Activated CD8-positive, alpha-beta memory T cell treated with anti-CD3 and anti-CD28 coated beads, Interleukin-2, amount 10 ng/mL, durations not matched to agents 7 days and 5 days (primary cell): ENCODE results near the gene BACH2. TPM values are rescaled to one million over a fixed set of nuclear protein-coding genes. Genes with fewer than 3 reads are reported as not detected.
A peak's percentile ranks its signal among the peaks of the same experiment; 100 is the strongest.

Experiments
- ATAC-seq: fragments of 150-1000 bp; cut with Tn5 transposase; one replicate; pipeline ENCODE4 v1.10.0; 2021; ENCODE audit warnings: moderate library complexity
- CTCF ChIA-PET: fragments of 350-600 bp; sonication (Branson Sonifier 250); formaldehyde crosslinking; loops from one replicate; lab custom pipeline; 2021; ENCODE audit warnings: antibody characterized with exemption; lab: Charles Lee
- DNase-seq: peaks from one replicate; pipeline ENCODE4 v3.0.0-alpha.2; 2020
- H3K27ac Mint-ChIP-seq: one replicate; pipeline ENCODE4 v1.8.0; 2021; ENCODE audit warnings: mild to moderate bottlenecking, mixed read lengths
- H3K27me3 Mint-ChIP-seq: one replicate; pipeline ENCODE4 v1.8.0; 2021; ENCODE audit warnings: mixed read lengths
- H3K36me3 Mint-ChIP-seq: one replicate; pipeline ENCODE4 v1.8.0; 2021; ENCODE audit warnings: mild to moderate bottlenecking, mixed read lengths
- H3K4me1 Mint-ChIP-seq: one replicate; pipeline ENCODE4 v1.8.0; 2021; ENCODE audit warnings: mixed read lengths
- H3K4me3 Mint-ChIP-seq: one replicate; pipeline ENCODE4 v1.8.0; 2021; ENCODE audit warnings: mild to moderate bottlenecking, moderate library complexity, mixed read lengths
- H3K9me3 Mint-ChIP-seq: one replicate; pipeline ENCODE4 v1.8.0; 2022; ENCODE audit warnings: low read depth, mixed read lengths
- total RNA-seq, 2 experiments: library from RNA; stranded (reverse); gene quantifications; one replicate each; pipeline ENCODE4 v1.2.3, GENCODE V29; 2021

The BACH2 gene
- total RNA-seq, 2 experiments from 2014 or later = 21.5 to 22.6 TPM

- CTCF ChIA-PET = no interaction called here
- Mint-ChIP-seq H3K4me1 (peaks cover 23% of the 10 kb centered on the region), H3K36me3 (peaks cover 35% of the 10 kb centered on the region), H3K27me3 (no peaks in the 10 kb centered on the region), H3K4me3 (no peak overlapping the region), H3K9me3 (peaks cover 5% of the 10 kb centered on the region), H3K27ac (no peak overlapping the region)
- ATAC-seq (no peak), DNase-seq (no peak)
These were observed 274.9 kb downstream of the BACH2 start for GRCh38 chr6:90021711-90022110.

- Mint-ChIP-seq H3K4me3 (no peak overlapping the region), H3K27me3 (no peaks in the 10 kb centered on the region), H3K36me3 (peaks cover 38% of the 10 kb centered on the region), H3K27ac (no peak overlapping the region), H3K9me3 (peaks cover 5% of the 10 kb centered on the region), H3K4me1 (peaks cover 14% of the 10 kb centered on the region)
- no peak for ATAC-seq
- no peak for DNase-seq
- CTCF ChIA-PET = no interaction called here
These were observed 275.9 kb downstream of the BACH2 start for GRCh38 chr6:90020746-90021145.

- DNase-seq (no peak), ATAC-seq (no peak)
- peaks cover 4% of the 10 kb centered on the region for H3K4me1 Mint-ChIP-seq
- no peak overlapping the region for H3K27ac Mint-ChIP-seq
- CTCF ChIA-PET = no interaction called here
- H3K9me3 Mint-ChIP-seq = peaks cover 5% of the 10 kb centered on the region
- no peak overlapping the region for H3K4me3 Mint-ChIP-seq
- no peaks in the 10 kb centered on the region for H3K27me3 Mint-ChIP-seq
- peaks cover 30% of the 10 kb centered on the region for H3K36me3 Mint-ChIP-seq
These were observed 277.4 kb downstream of the BACH2 start for GRCh38 chr6:90019216-90019615.

- no peak for DNase-seq
- H3K27me3 Mint-ChIP-seq = no peaks in the 10 kb centered on the region
- H3K27ac Mint-ChIP-seq = no peak overlapping the region
- H3K4me3 Mint-ChIP-seq = no peak overlapping the region
- peaks cover 5% of the 10 kb centered on the region for H3K9me3 Mint-ChIP-seq
- H3K4me1 Mint-ChIP-seq = no peaks in the 10 kb centered on the region
- peaks cover 23% of the 10 kb centered on the region for H3K36me3 Mint-ChIP-seq
- CTCF ChIA-PET = no interaction called here
- ATAC-seq = no peak
These were observed 280.8 kb downstream of the BACH2 start for GRCh38 chr6:90015883-90016282.

- ATAC-seq (peak; percentile 65), DNase-seq (no peak)
- H3K4me3 Mint-ChIP-seq = no peak overlapping the region
- peaks cover 23% of the 10 kb centered on the region for H3K36me3 Mint-ChIP-seq
- H3K4me1 Mint-ChIP-seq = peaks cover 24% of the 10 kb centered on the region
- H3K27ac Mint-ChIP-seq = peak overlapping the region; percentile 50
- CTCF ChIA-PET = interaction anchor here (1.2 to 1.5 kb wide), 3 partner anchors 10 to 19 kb away, joined by 3 to 4 read pairs (median 3); no protein-coding TSS in a partner anchor
- no peaks in the 10 kb centered on the region for H3K9me3 Mint-ChIP-seq
- no peaks in the 10 kb centered on the region for H3K27me3 Mint-ChIP-seq
These were observed 287.6 kb downstream of the BACH2 start for GRCh38 chr6:90008908-90009501.

GRCh38 chr6:90008189-90008907, 288.3 kb downstream of the BACH2 start:
- Mint-ChIP-seq H3K4me3 (no peak overlapping the region), H3K27me3 (no peaks in the 10 kb centered on the region), H3K36me3 (peaks cover 22% of the 10 kb centered on the region), H3K4me1 (peaks cover 24% of the 10 kb centered on the region), H3K27ac (peak overlapping the region; percentile 50), H3K9me3 (no peaks in the 10 kb centered on the region)
- DNase-seq (peak; percentile 47), ATAC-seq (peak; percentile 75)
- CTCF ChIA-PET = interaction anchor here (1.2 to 1.5 kb wide), 2 partner anchors 9 to 19 kb away, joined by 3 to 4 read pairs; no protein-coding TSS in a partner anchor

DNA sequence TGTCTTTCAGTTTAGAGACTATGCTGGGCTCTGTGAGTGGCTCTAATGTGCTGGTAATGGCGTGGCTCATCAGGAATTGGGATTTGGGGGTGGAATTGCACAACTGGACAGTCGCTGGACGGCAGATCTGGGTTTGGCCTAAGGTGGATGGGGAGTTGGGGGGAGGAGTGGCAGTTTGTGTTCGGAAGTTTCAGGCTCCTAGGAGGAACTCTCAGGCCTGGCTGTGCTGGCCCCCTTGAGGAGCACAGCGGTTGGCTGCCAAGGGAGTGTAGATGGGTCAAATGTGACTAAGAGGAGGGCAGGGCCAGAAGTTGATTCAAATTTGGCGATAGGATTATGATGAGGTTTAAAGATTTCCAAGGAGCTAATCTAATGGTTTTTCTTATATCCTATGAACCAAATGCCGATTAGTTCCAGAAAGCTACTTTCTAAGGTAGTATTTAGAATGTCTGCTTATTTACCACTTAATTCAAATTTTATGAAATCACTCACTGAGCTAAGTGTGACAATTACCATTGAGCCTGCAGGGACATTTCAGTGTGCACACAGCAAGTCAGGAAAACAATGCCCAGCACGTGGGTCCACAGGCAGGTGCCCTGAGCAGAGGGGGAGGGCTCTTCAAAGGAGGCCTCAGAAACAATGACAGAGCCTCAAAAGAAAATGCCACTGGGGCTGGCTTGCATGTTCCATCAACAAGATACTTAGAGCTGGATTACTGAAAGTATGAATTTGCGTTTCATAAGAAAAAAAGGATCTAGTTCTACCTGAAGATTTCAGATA, 291.4 kb downstream of the BACH2 start:
- DNase-seq = no peak
- Mint-ChIP-seq H3K4me3 (no peak overlapping the region), H3K27me3 (no peaks in the 10 kb centered on the region), H3K9me3 (no peaks in the 10 kb centered on the region), H3K4me1 (peaks cover 22% of the 10 kb centered on the region), H3K36me3 (peaks cover 23% of the 10 kb centered on the region), H3K27ac (no peak overlapping the region)
- ATAC-seq = no peak
- CTCF ChIA-PET = no interaction called here

GRCh38 chr6:90004511-90004910, 292.1 kb downstream of the BACH2 start:
- CTCF ChIA-PET = no interaction called here
- Mint-ChIP-seq H3K4me3 (no peak overlapping the region), H3K36me3 (peaks cover 23% of the 10 kb centered on the region), H3K9me3 (no peaks in the 10 kb centered on the region), H3K27ac (no peak overlapping the region), H3K27me3 (no peaks in the 10 kb centered on the region), H3K4me1 (peaks cover 19% of the 10 kb centered on the region)
- no peak for ATAC-seq
- no peak for DNase-seq

GRCh38 chr6:90003941-90004340, 292.7 kb downstream of the BACH2 start:
- Mint-ChIP-seq H3K27me3 (no peaks in the 10 kb centered on the region), H3K36me3 (peaks cover 21% of the 10 kb centered on the region), H3K4me3 (no peak overlapping the region), H3K9me3 (no peaks in the 10 kb centered on the region), H3K27ac (no peak overlapping the region), H3K4me1 (peaks cover 18% of the 10 kb centered on the region)
- ATAC-seq (no peak), DNase-seq (no peak)
- CTCF ChIA-PET = no interaction called here

GRCh38 chr6:90003069-90003795, 293.4 kb downstream of the BACH2 start:
- Mint-ChIP-seq H3K27me3 (no peaks in the 10 kb centered on the region), H3K9me3 (no peaks in the 10 kb centered on the region), H3K4me3 (no peak overlapping the region), H3K36me3 (peaks cover 20% of the 10 kb centered on the region), H3K4me1 (peaks cover 11% of the 10 kb centered on the region), H3K27ac (no peak overlapping the region)
- CTCF ChIA-PET = no interaction called here
- DNase-seq (no peak), ATAC-seq (no peak)

DNA sequence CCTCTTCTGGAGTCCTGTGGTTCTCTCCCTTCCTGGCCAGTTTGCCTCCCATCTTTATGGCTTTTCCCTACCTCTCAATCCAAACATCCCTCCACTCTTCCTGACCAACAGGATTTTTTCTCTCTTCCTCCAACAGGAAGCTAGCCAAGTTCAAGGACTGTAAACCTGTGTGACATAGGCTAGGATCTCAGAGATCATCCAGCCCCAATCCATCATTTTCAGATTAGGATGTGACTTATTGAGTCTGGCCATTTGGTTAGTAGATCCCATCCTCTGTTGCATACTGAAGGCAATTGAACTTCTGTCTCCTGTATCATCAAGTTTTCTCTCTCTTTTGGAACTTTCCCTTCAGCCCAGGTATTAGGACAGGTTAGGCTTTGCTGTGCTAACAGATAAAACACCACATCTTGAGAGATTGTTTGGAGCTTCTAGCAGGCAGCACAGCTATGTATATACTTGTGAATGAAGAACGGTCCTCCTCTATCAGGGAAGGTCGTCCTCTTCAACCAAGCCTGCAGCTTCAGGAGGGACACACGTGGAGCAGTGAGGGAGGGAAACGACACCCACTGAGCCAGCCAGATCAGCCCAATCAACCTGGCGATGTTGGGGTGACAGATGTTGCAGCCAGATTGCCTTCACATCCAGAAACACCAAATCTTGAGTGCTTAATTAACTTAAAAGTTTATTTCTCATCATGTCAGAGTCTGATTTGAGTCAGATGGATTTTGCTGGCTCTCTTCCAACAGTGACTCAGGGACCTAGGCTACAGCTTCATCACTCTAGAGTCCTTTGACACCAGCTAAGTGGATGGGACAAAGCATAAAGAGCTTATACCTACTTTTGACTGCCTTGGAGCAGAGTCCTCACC, 295.5 kb downstream of the BACH2 start:
- peak; percentile 56 for ATAC-seq
- peak; percentile 47 for DNase-seq
- Mint-ChIP-seq H3K36me3 (peaks cover 18% of the 10 kb centered on the region), H3K27me3 (no peaks in the 10 kb centered on the region), H3K9me3 (no peaks in the 10 kb centered on the region), H3K4me3 (no peak overlapping the region), H3K4me1 (peaks cover 6% of the 10 kb centered on the region), H3K27ac (no peak overlapping the region)
- CTCF ChIA-PET = no interaction called here
